ENCODE results near the gene ACIN1. TPM values are rescaled to one million over a fixed set of nuclear protein-coding genes. Genes with fewer than 3 reads are reported as not detected.

ACIN1 gene
- total and polyA plus RNA-seq, 2 of the 8 experiments (the other 6 are each of a cell fraction or from before 2014, with no cell fraction given): 132 to 233 TPM

- TF ChIP-seq GTF2F1 (IDR thresholded peaks at IDR 0.05; ENCODE audit: borderline replicate concordance, low read depth, low read length) (no peak), CHD1 (IDR thresholded peaks at IDR 0.05; ENCODE audit: low read depth, low read length) (no peak), SP1 (IDR thresholded peaks at IDR 0.05; ENCODE audit: low read depth, low read length) (no peak), KDM5A (IDR thresholded peaks at IDR 0.05; ENCODE audit: low read length) (no peak), HDAC2 (IDR thresholded peaks at IDR 0.05; ENCODE audit: borderline replicate concordance in 1 of 2, low read depth in 2 of 2, low read length in 2 of 2) (no peak), SAP30 (IDR thresholded peaks at IDR 0.05; ENCODE audit: insufficient read depth, insufficient replicate concordance, low read length) (no peak)
Measured at GRCh38 chr14:23130871-23131270, 35.9 kb upstream of the ACIN1 start (continued).
